ENCODE data around the gene WRAP73. TPM values are rescaled to one million over a fixed set of nuclear protein-coding genes. Genes with fewer than 3 reads are reported as not detected.

The WRAP73 gene
- total and polyA plus RNA-seq, 12 donors = 7.5 to 16.5 (median 10.3) TPM

GRCh38 chr1:3630914-3631313, 19.0 kb downstream of the WRAP73 start:
- Histone ChIP-seq H3K27ac (no peak overlapping the region), H3K36me3 (peaks cover 0 to 96% (median 76%) of the 10 kb centered on the region in 9 donors), H3K4me1 (peaks cover 1 to 13% (median 4%) of the 10 kb centered on the region in 9 donors), H3K4me3 (no peak overlapping the region), H3K9me3 (no peaks in the 10 kb centered on the region), H3K27me3 (no peaks in the 10 kb centered on the region)
- peak in 2 of 8 donors; percentile 10 to 24 for ATAC-seq
- no peak for TF ChIP-seq CTCF (IDR thresholded peaks at IDR 0.05)
- intact Hi-C loops (cut with DNase I) = no loop called here
- 82 to 86% methylated on average over 9 of the region's 9 CpGs for WGBS, 2 donors
- no peak for DNase-seq

- DNase-seq (no peak), ATAC-seq (no peak)
- Histone ChIP-seq H3K36me3 (peaks cover 0 to 89% (median 69%) of the 10 kb centered on the region in 9 donors), H3K4me3 (no peak overlapping the region), H3K27ac (no peak overlapping the region), H3K9me3 (no peaks in the 10 kb centered on the region), H3K27me3 (no peaks in the 10 kb centered on the region), H3K4me1 (peaks cover 4 to 19% (median 10%) of the 10 kb centered on the region in 9 donors)
- 67 to 77% methylated on average over 11 of the region's 11 CpGs for WGBS, 2 donors
- no peak for TF ChIP-seq CTCF (IDR thresholded peaks at IDR 0.05)
- intact Hi-C loops (cut with DNase I) = no loop called here
Measured at GRCh38 chr1:3630161-3630611, 19.7 kb downstream of the WRAP73 start.

- Histone ChIP-seq H3K36me3 (peaks cover 0 to 84% (median 64%) of the 10 kb centered on the region in 9 donors), H3K9me3 (no peaks in the 10 kb centered on the region), H3K4me3 (no peak overlapping the region), H3K4me1 (peaks cover 4 to 19% (median 10%) of the 10 kb centered on the region in 9 donors), H3K27ac (no peak overlapping the region), H3K27me3 (no peaks in the 10 kb centered on the region)
- 93% methylated on average over 16 of the region's 16 CpGs for WGBS, 2 donors
- TF ChIP-seq CTCF (IDR thresholded peaks at IDR 0.05) = no peak
- DNase-seq (no peak), ATAC-seq (no peak)
- intact Hi-C loops (cut with DNase I) = no loop called here
Measured at GRCh38 chr1:3629561-3630160, 20.2 kb downstream of the WRAP73 start.

GRCh38 chr1:3628445-3628844, 21.5 kb downstream of the WRAP73 start:
- Histone ChIP-seq H3K4me1 (peaks cover 9 to 27% (median 19%) of the 10 kb centered on the region in 9 donors), H3K9me3 (no peaks in the 10 kb centered on the region), H3K27ac (no peak overlapping the region), H3K4me3 (no peak overlapping the region), H3K27me3 (no peaks in the 10 kb centered on the region), H3K36me3 (peaks cover 0 to 72% (median 51%) of the 10 kb centered on the region in 9 donors)
- ATAC-seq (no peak), DNase-seq (no peak)
- intact Hi-C loops (cut with DNase I) = no loop called here
- no peak for TF ChIP-seq CTCF (IDR thresholded peaks at IDR 0.05)
- 87 to 88% methylated on average over 10 of the region's 10 CpGs for WGBS, 2 donors
